Daoy (cell line): Measurements from ENCODE around the gene RPL37A. TPM values are rescaled to one million over a fixed set of nuclear protein-coding genes. Genes with fewer than 3 reads are reported as not detected.
"Not testable (repeated sequence)": the region's sequence is repeated elsewhere in the genome, so short reads cannot be mapped to it uniquely, and the experiment has no call there.

Experiments used
- DNase-seq: peaks from one replicate; pipeline ENCODE4 v3.0.0-alpha.2; 2015; ENCODE audit warnings: low read depth
- total RNA-seq: library from RNA; depleted of rRNA; stranded (reverse); fragments of >200 nt; shearing (Covaris generic); gene quantifications from 2 replicates; pipeline ENCODE4 v1.2.3, GENCODE V29; 2014

Gene RPL37A
- total RNA-seq, 1 experiment from 2014 or later = 2,086 TPM

- DNase-seq = no peak
Measured at GRCh38 chr2:216517447-216518225, 19.0 kb downstream of the RPL37A start.

GRCh38 chr2:216518566-216519119 is 20.0 kb downstream of the RPL37A start:
- not testable (repeated sequence) for DNase-seq

- DNase-seq = peak; percentile 66
Measured at GRCh38 chr2:216519154-216519762, 20.6 kb downstream of the RPL37A start.

GRCh38 chr2:216520112-216520511 is 21.5 kb downstream of the RPL37A start:
- DNase-seq = no peak

GRCh38 chr2:216522892-216523502 is 24.4 kb downstream of the RPL37A start:
- DNase-seq = no peak

GRCh38 chr2:216525972-216526371 is 27.3 kb downstream of the RPL37A start:
- DNase-seq = no peak

- no peak for DNase-seq
Measured at GRCh38 chr2:216526939-216527338, 28.3 kb downstream of the RPL37A start.

GRCh38 chr2:216527600-216527999 is 29.0 kb downstream of the RPL37A start:
- no peak for DNase-seq

GRCh38 chr2:216532562-216532961 is 33.9 kb downstream of the RPL37A start:
- DNase-seq = no peak

GRCh38 chr2:216533609-216534008 is 35.0 kb downstream of the RPL37A start:
- DNase-seq = no peak

- DNase-seq = no peak
Measured at GRCh38 chr2:216534809-216535208, 36.2 kb downstream of the RPL37A start.

GRCh38 chr2:216535454-216535995 is 36.9 kb downstream of the RPL37A start:
- peak; percentile 57 for DNase-seq

GRCh38 chr2:216536734-216537210 is 38.1 kb downstream of the RPL37A start:
- no peak for DNase-seq

- DNase-seq = no peak
Measured at GRCh38 chr2:216537366-216537765, 38.7 kb downstream of the RPL37A start.

GRCh38 chr2:216538538-216538937 is 39.9 kb downstream of the RPL37A start:
- DNase-seq = no peak

- no peak for DNase-seq
Measured at GRCh38 chr2:216539120-216539519, 40.5 kb downstream of the RPL37A start.

- DNase-seq = peak; percentile 73
Measured at GRCh38 chr2:216539791-216540241, 41.2 kb downstream of the RPL37A start.

- DNase-seq = no peak
Measured at GRCh38 chr2:216540920-216541319, 42.3 kb downstream of the RPL37A start.

GRCh38 chr2:216541505-216541904 is 42.9 kb downstream of the RPL37A start:
- no peak for DNase-seq

GRCh38 chr2:216545359-216545758 is 46.7 kb downstream of the RPL37A start:
- no peak for DNase-seq

GRCh38 chr2:216546241-216546640 is 47.6 kb downstream of the RPL37A start:
- no peak for DNase-seq
